Measurements from ENCODE around the gene COG2. TPM values are rescaled to one million over a fixed set of nuclear protein-coding genes. Genes with fewer than 3 reads are reported as not detected.

COG2 gene
- total RNA-seq, 1 experiment from 2014 or later: 26.7 TPM

DNA sequence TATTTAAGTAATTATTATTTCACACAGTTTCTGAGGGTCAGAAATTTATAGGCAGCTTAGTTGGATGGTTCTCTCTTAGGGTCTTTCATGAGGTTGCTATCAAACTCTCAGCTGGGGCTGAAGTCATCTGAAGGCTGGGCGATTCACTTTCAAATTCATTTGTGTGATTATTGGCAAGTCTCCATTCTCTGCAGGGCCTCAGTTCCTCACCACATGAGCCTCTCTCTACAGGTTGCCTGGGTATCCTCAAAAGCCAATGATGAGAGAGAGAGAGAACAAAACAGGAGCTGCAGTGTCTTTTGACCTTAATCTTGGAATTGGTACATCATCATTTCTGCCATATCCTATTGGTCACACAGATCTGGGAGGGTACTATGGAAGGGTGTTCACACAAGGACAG, 29.6 kb upstream of the COG2 start:
- Histone ChIP-seq H3K9me3 (replicated peaks) (no peaks in the 10 kb centered on the region), H3K27me3 (replicated peaks) (no peaks in the 10 kb centered on the region; the same call in 1 of the 2 replicates), H3K4me1 (replicated peaks) (no peaks in the 10 kb centered on the region), H3K36me3 (no peaks in the 10 kb centered on the region), H3K4me3 (no peak overlapping the region), H3K27ac (no peak overlapping the region)
- DNase-seq (ENCODE audit: low read depth in 1 of 2, low spot score in 2 of 2): no peak

DNA sequence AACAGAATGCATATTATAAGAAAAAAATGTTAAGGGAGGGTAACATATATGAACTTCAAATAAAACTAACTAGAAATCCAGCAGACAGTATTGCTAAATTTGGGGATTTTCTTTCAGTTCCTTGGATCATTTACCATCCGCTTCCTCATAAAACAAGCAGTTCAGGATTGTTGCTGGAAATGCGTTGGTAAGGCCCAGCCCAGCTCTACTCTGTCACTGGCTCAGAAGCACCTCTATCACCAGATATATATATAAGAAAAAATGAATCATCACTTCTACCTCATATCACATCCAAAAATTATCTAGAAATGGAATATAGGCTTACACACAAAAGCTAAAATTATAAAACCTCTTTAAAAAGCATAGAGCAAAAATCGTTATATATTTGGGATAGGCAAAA, 28.2 kb upstream of the COG2 start:
- Histone ChIP-seq H3K4me3 (no peak overlapping the region), H3K27ac (no peak overlapping the region)

GRCh38 chr1:230618537-230618936, 23.7 kb upstream of the COG2 start:
- no peaks in the 10 kb centered on the region for H3K9me3 ChIP-seq (replicated peaks)
- no peak overlapping the region for H3K4me3 ChIP-seq
- no peaks in the 10 kb centered on the region for H3K4me1 ChIP-seq (replicated peaks)
- DNase-seq (ENCODE audit: low read depth in 1 of 2, low spot score in 2 of 2): no peak
- H3K36me3 ChIP-seq: no peaks in the 10 kb centered on the region
- H3K27me3 ChIP-seq (replicated peaks): peaks cover 3% of the 10 kb centered on the region; the same call in 1 of the 2 replicates
- H3K27ac ChIP-seq: no peak overlapping the region

More for the DNA sequence above, 28.2 kb upstream of the COG2 start:
- no peaks in the 10 kb centered on the region for H3K9me3 ChIP-seq (replicated peaks)
- H3K36me3 ChIP-seq: no peaks in the 10 kb centered on the region
- no peaks in the 10 kb centered on the region; the same call in 1 of the 2 replicates for H3K27me3 ChIP-seq (replicated peaks)
- DNase-seq (ENCODE audit: low read depth in 1 of 2, low spot score in 2 of 2): no peak
- H3K4me1 ChIP-seq (replicated peaks): no peaks in the 10 kb centered on the region

DNA sequence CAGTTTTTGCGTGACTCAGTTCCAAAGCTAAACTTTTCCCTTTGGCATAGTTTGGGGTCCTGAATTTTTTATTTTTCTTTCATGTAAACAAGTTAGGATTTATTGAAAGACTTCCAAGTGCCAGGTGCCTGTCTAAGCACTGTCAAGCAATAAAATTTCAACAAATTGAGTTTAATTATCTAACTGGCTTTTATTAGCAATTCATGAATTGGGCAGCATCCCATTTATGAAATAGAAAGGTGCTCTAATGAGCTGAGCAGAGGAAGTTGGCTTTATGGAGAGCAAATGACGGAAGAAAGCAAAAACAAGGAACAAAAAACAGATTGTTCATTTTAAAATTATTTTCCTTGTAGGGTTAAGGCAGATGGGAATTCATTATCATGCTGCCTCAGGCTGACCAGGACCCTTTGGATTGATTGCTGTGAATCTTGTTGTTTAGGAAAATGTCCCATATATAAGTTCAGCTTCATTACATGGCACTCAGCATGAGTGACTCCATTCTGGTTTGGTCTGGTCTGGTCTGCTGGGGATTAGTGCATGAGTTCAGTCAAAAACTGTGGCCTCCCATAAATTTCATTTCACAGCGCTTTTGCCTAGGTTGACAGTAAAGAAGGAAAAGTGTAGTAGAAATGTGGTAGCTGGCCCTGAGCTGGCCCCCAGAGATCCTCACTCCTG, 21.5 kb upstream of the COG2 start:
- Histone ChIP-seq H3K27ac (no peak overlapping the region), H3K27me3 (replicated peaks) (peaks cover 3% of the 10 kb centered on the region; the same call in 1 of the 2 replicates), H3K36me3 (no peaks in the 10 kb centered on the region), H3K4me3 (no peak overlapping the region), H3K4me1 (replicated peaks) (no peaks in the 10 kb centered on the region), H3K9me3 (replicated peaks) (no peaks in the 10 kb centered on the region)
- no peak for DNase-seq (ENCODE audit: low read depth in 1 of 2, low spot score in 2 of 2)

GRCh38 chr1:230621324-230622030, 20.8 kb upstream of the COG2 start:
- DNase-seq (ENCODE audit: low read depth in 1 of 2, low spot score in 2 of 2): no peak
- no peaks in the 10 kb centered on the region for H3K4me1 ChIP-seq (replicated peaks)
- no peak overlapping the region for H3K27ac ChIP-seq
- H3K27me3 ChIP-seq (replicated peaks): peaks cover 3% of the 10 kb centered on the region; the same call in 1 of the 2 replicates
- no peaks in the 10 kb centered on the region for H3K36me3 ChIP-seq
- no peak overlapping the region for H3K4me3 ChIP-seq
- H3K9me3 ChIP-seq (replicated peaks): no peaks in the 10 kb centered on the region

- DNase-seq (ENCODE audit: low read depth in 1 of 2, low spot score in 2 of 2): no peak
- Histone ChIP-seq H3K4me3 (no peak overlapping the region), H3K9me3 (replicated peaks) (no peaks in the 10 kb centered on the region), H3K27ac (no peak overlapping the region), H3K4me1 (replicated peaks) (no peaks in the 10 kb centered on the region), H3K27me3 (replicated peaks) (0 out of 2 replicates have a peak, but pooled peaks cover 3% of the 10 kb centered on the region), H3K36me3 (no peaks in the 10 kb centered on the region)
Measured at GRCh38 chr1:230622151-230622550, 20.1 kb upstream of the COG2 start.

DNA sequence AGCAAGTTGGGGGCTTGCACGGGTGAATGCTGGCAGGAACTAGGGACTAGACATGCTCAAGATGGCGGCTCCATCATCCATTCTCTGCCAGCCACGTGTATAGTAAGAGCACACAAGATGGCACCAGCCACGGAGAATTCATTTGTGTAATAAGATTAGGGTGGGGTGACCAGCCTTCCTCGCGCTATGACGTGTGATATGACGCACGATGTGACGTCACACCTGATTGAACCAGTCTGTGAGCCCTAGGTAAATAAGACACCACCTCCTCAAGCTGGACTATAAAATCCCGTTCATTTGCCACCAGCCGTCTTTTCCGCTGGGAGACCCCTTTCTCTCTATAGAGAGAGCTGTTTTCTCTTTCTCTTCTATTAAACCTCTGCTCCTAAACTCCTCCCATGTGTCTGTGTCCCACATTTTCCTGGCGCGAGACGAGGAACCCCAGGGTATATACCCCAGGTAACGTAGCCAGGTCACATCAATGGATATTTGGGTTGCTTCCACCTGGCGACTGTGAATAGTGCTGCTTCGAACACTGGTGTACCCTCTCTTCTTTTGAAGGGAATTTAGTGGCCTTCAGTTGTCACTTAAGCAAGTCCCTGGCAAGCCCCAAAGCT, 18.1 kb upstream of the COG2 start:
- no peak overlapping the region for H3K4me3 ChIP-seq
- DNase-seq (ENCODE audit: low read depth in 1 of 2, low spot score in 2 of 2): no peak
- no peaks in the 10 kb centered on the region for H3K4me1 ChIP-seq (replicated peaks)
- H3K27ac ChIP-seq: no peak overlapping the region
- 0 out of 2 replicates have a peak, but pooled peaks cover 3% of the 10 kb centered on the region for H3K27me3 ChIP-seq (replicated peaks)
- no peaks in the 10 kb centered on the region for H3K36me3 ChIP-seq
- no peaks in the 10 kb centered on the region for H3K9me3 ChIP-seq (replicated peaks)

DNA sequence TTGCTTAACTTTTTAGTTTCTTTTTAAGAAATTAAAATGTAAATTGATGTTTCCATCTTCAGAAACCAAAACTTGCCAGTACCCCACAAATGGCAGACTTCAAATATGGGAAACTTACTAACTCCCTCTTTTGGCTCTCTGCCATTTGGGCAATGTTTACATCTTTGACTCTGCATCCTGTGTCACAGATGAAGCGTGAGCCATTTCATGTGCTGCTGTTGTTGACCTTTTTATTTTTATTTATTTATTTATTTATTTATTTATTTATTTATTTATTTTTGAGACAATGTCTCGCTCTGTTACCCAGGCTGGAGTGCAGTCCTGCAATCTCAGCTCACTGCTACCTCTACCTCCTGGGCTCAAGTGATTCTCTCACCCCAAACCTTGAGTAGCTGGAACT, 16.0 kb upstream of the COG2 start:
- H3K4me1 ChIP-seq (replicated peaks): no peaks in the 10 kb centered on the region
- no peaks in the 10 kb centered on the region for H3K9me3 ChIP-seq (replicated peaks)
- H3K36me3 ChIP-seq: no peaks in the 10 kb centered on the region
- no peak for DNase-seq (ENCODE audit: low read depth in 1 of 2, low spot score in 2 of 2)
- H3K27me3 ChIP-seq (replicated peaks): 0 out of 2 replicates have a peak, but pooled peaks cover 3% of the 10 kb centered on the region
- H3K27ac ChIP-seq: no peak overlapping the region
- H3K4me3 ChIP-seq: no peak overlapping the region

- Histone ChIP-seq H3K27ac (no peak overlapping the region), H3K4me3 (no peak overlapping the region), H3K4me1 (replicated peaks) (no peaks in the 10 kb centered on the region), H3K36me3 (no peaks in the 10 kb centered on the region), H3K27me3 (replicated peaks) (no peaks in the 10 kb centered on the region), H3K9me3 (replicated peaks) (no peaks in the 10 kb centered on the region)
- DNase-seq (ENCODE audit: low read depth in 1 of 2, low spot score in 2 of 2): no peak
Measured at GRCh38 chr1:230627767-230628166, 14.5 kb upstream of the COG2 start.

DNA sequence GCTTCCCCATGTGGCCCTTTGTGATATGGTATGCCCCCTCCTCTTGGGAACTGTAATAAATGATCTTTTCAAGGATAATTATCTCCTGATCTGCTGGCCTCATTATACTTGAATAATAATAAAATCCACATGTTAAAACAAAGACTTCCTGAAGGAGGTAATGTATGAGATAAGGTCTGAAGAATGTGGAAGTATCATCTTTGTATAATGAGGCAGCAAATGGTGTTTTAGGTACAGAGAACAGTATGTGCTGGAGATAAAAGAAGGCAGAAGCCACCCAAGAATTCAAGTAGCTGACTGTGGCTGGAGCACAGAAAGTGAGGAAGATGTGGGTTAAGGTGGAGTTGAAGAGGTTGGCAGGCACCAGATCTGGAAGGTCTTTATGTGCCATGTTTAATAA, 12.8 kb upstream of the COG2 start:
- Histone ChIP-seq H3K36me3 (no peaks in the 10 kb centered on the region), H3K9me3 (replicated peaks) (no peaks in the 10 kb centered on the region), H3K4me1 (replicated peaks) (no peaks in the 10 kb centered on the region), H3K27me3 (replicated peaks) (no peaks in the 10 kb centered on the region), H3K4me3 (no peak overlapping the region), H3K27ac (no peak overlapping the region)
- no peak for DNase-seq (ENCODE audit: low read depth in 1 of 2, low spot score in 2 of 2)

- DNase-seq (ENCODE audit: low read depth in 1 of 2, low spot score in 2 of 2): no peak
- H3K4me3 ChIP-seq: no peak overlapping the region
- no peaks in the 10 kb centered on the region for H3K4me1 ChIP-seq (replicated peaks)
- no peaks in the 10 kb centered on the region; the same call in 1 of the 2 replicates for H3K27me3 ChIP-seq (replicated peaks)
- H3K36me3 ChIP-seq: no peaks in the 10 kb centered on the region
- no peaks in the 10 kb centered on the region for H3K9me3 ChIP-seq (replicated peaks)
- H3K27ac ChIP-seq: no peak overlapping the region
Measured at GRCh38 chr1:230631477-230631876, 10.8 kb upstream of the COG2 start.

GRCh38 chr1:230632273-230632873, 9.9 kb upstream of the COG2 start:
- Histone ChIP-seq H3K4me3 (no peak overlapping the region), H3K27ac (no peak overlapping the region), H3K4me1 (replicated peaks) (no peaks in the 10 kb centered on the region), H3K27me3 (replicated peaks) (peaks cover 4% of the 10 kb centered on the region; the same call in 1 of the 2 replicates), H3K9me3 (replicated peaks) (no peaks in the 10 kb centered on the region), H3K36me3 (no peaks in the 10 kb centered on the region)
- DNase-seq (ENCODE audit: low read depth in 1 of 2, low spot score in 2 of 2): no peak

- DNase-seq (ENCODE audit: low read depth in 1 of 2, low spot score in 2 of 2): no peak
- H3K36me3 ChIP-seq: no peaks in the 10 kb centered on the region
- H3K4me1 ChIP-seq (replicated peaks): no peaks in the 10 kb centered on the region
- no peaks in the 10 kb centered on the region for H3K9me3 ChIP-seq (replicated peaks)
- H3K4me3 ChIP-seq: no peak overlapping the region
- H3K27ac ChIP-seq: no peak overlapping the region
- peaks cover 7% of the 10 kb centered on the region; the same call in 1 of the 2 replicates for H3K27me3 ChIP-seq (replicated peaks)
Measured at GRCh38 chr1:230633469-230633868, 8.8 kb upstream of the COG2 start.

DNA sequence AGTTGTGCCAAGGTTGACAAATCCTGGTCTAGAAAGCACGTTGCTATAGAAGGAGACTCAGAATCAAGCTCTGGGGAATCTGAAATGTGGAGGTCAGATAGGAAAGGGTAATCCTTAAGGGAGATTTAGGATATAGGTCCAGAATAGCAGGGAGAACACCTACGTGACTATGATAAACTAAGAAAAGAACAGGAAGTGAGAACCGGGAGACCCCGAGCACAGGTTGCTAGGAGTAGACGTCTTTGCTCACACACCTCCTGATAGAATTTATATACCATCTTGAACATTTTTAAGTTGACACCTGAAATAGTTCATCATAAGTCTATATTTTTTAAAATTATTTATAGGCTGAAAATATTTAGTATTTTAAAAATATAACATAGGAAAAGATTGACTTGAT, 7.9 kb upstream of the COG2 start:
- no peaks in the 10 kb centered on the region for H3K36me3 ChIP-seq
- no peak overlapping the region for H3K4me3 ChIP-seq
- H3K27me3 ChIP-seq (replicated peaks): peaks cover 11% of the 10 kb centered on the region; the same call in 1 of the 2 replicates
- H3K9me3 ChIP-seq (replicated peaks): no peaks in the 10 kb centered on the region
- H3K27ac ChIP-seq: no peak overlapping the region
- DNase-seq (ENCODE audit: low read depth in 1 of 2, low spot score in 2 of 2): no peak
- no peaks in the 10 kb centered on the region for H3K4me1 ChIP-seq (replicated peaks)

Data from SJSA1 (cell line).